Upper lobe of right lung (tissue), 1 donor: Measurements from ENCODE around the gene ZNF407. TPM values are rescaled to one million over a fixed set of nuclear protein-coding genes. Genes with fewer than 3 reads are reported as not detected.

Experiments used
- ATAC-seq: fragments of 200-7000 bp; cut with Tn5 transposase; one replicate; pipeline ENCODE4 v1.9.1; 2020; ENCODE audit warnings: mild to moderate bottlenecking, moderate library complexity
- DNase-seq: peaks from one replicate; pipeline ENCODE4 v3.0.0-alpha.2; 2020
- H3K27ac ChIP-seq: fragments of 200-600 bp; one replicate; pipeline ENCODE4 v1.8.0; 2022
- H3K27me3 ChIP-seq: fragments of 200-600 bp; one replicate; pipeline ENCODE4 v1.8.0; 2022; ENCODE audit warnings: mild to moderate bottlenecking
- H3K36me3 ChIP-seq: fragments of 200-600 bp; one replicate; pipeline ENCODE4 v1.8.0; 2022
- H3K4me1 ChIP-seq: fragments of 200-600 bp; one replicate; pipeline ENCODE4 v1.8.0; 2022
- H3K4me3 ChIP-seq: fragments of 200-600 bp; one replicate; pipeline ENCODE4 v1.8.0; 2022; ENCODE audit warnings: mild to moderate bottlenecking
- H3K9me3 ChIP-seq: fragments of 200-600 bp; one replicate; pipeline ENCODE4 v1.8.0; 2022
- CTCF ChIP-seq: fragments of 200-600 bp; IDR thresholded peaks from one replicate; pipeline ENCODE4 v1.8.0; 2022; ENCODE audit warnings: antibody characterized with exemption
- intact Hi-C: fragments of 100-400 bp; cut with DNase I; formaldehyde crosslinking; loops from one replicate; pipeline ENCODE4 v1.11.0; 2022
- total RNA-seq: library from RNA; stranded (reverse); fragmentation: NEBNext Ultra II Directional; extraction: Animal tissue kit (Norgen Biotek cat#: 25700); gene quantifications from one replicate; pipeline ENCODE4 v1.2.1, GENCODE V29; 2021
- donor health status: DM: no; HTN: yes; CAD: no; lungs with severe emphysema.

Gene ZNF407
- total RNA-seq, 1 donor from 2014 or later: 18.4 TPM

- Histone ChIP-seq H3K27me3 (no peaks in the 10 kb centered on the region), H3K9me3 (no peaks in the 10 kb centered on the region), H3K36me3 (no peaks in the 10 kb centered on the region), H3K4me3 (no peak overlapping the region), H3K27ac (no peak overlapping the region), H3K4me1 (no peaks in the 10 kb centered on the region)
- TF ChIP-seq CTCF: no peak
- intact Hi-C loops: no loop called here
- ATAC-seq (no peak), DNase-seq (no peak)
Observed at GRCh38 chr18:74651327-74652128, 53.9 kb downstream of the ZNF407 start.

GRCh38 chr18:74652392-74652988 lies 54.8 kb downstream of the ZNF407 start:
- Histone ChIP-seq H3K27me3 (no peaks in the 10 kb centered on the region), H3K9me3 (no peaks in the 10 kb centered on the region), H3K4me1 (no peaks in the 10 kb centered on the region), H3K27ac (no peak overlapping the region), H3K36me3 (no peaks in the 10 kb centered on the region), H3K4me3 (no peak overlapping the region)
- peak; percentile 68 for TF ChIP-seq CTCF
- ATAC-seq (peak; percentile 57), DNase-seq (no peak)
- intact Hi-C loops: no loop called here

GRCh38 chr18:74654638-74655037 lies 57.0 kb downstream of the ZNF407 start:
- DNase-seq: no peak
- ATAC-seq: no peak

GRCh38 chr18:74661008-74661407 lies 63.3 kb downstream of the ZNF407 start:
- DNase-seq: no peak
- Histone ChIP-seq H3K36me3 (no peaks in the 10 kb centered on the region), H3K4me3 (no peak overlapping the region), H3K9me3 (no peaks in the 10 kb centered on the region), H3K27me3 (no peaks in the 10 kb centered on the region), H3K4me1 (no peaks in the 10 kb centered on the region), H3K27ac (no peak overlapping the region)
- intact Hi-C loops: no loop called here
- ATAC-seq: no peak
- no peak for TF ChIP-seq CTCF

More at GRCh38 chr18:74654638-74655037, 57.0 kb downstream of the ZNF407 start:
- H3K4me3 ChIP-seq: no peak overlapping the region
- H3K27ac ChIP-seq: no peak overlapping the region
- no peaks in the 10 kb centered on the region for H3K4me1 ChIP-seq
- H3K27me3 ChIP-seq: no peaks in the 10 kb centered on the region
- intact Hi-C loops: no loop called here
- peak; percentile 22 for TF ChIP-seq CTCF
- H3K9me3 ChIP-seq: no peaks in the 10 kb centered on the region
- no peaks in the 10 kb centered on the region for H3K36me3 ChIP-seq

GRCh38 chr18:74661691-74662090 lies 64.0 kb downstream of the ZNF407 start:
- DNase-seq (no peak), ATAC-seq (no peak)
- TF ChIP-seq CTCF: no peak
- Histone ChIP-seq H3K4me3 (no peak overlapping the region), H3K36me3 (no peaks in the 10 kb centered on the region), H3K4me1 (no peaks in the 10 kb centered on the region), H3K9me3 (no peaks in the 10 kb centered on the region), H3K27ac (no peak overlapping the region), H3K27me3 (no peaks in the 10 kb centered on the region)
- intact Hi-C loops: no loop called here
